ENCODE results near the gene SLC35G6.

Gene SLC35G6

GRCh38 chr17:7440834-7441195, 40.4 kb upstream of the SLC35G6 start:
- peak overlapping the region; percentile 87 for H3K9ac ChIP-seq (ENCODE audit: low read depth, low read length)
- WGBS, result under 1% methylated on average over 12 of the region's 12 CpGs
- peak overlapping the region; percentile 96 for H3K27ac ChIP-seq (ENCODE audit: low read depth, low read length)

GRCh38 chr17:7441266-7441665, 40.0 kb upstream of the SLC35G6 start:
- Histone ChIP-seq H3K4me1 (ENCODE audit: insufficient read depth, low read length) (peaks cover 23% of the 10 kb centered on the region), H3K9me3 (ENCODE audit: insufficient read depth, low read depth, low read length) (no peaks in the 10 kb centered on the region), H3K27me3 (ENCODE audit: insufficient read depth, low read length) (peaks cover 35% of the 10 kb centered on the region), H3K27ac (ENCODE audit: low read depth, low read length) (peak overlapping the region; percentile 96), H3K36me3 (ENCODE audit: insufficient read depth, low read length) (no peaks in the 10 kb centered on the region), H3K9ac (ENCODE audit: low read depth, low read length) (peak overlapping the region; percentile 87), H3K4me3 (ENCODE audit: low read length) (peak overlapping the region; percentile 95)
- WGBS, result 37% methylated on average over 6 of the region's 7 CpGs

More at GRCh38 chr17:7440834-7441195, 40.4 kb upstream of the SLC35G6 start:
- Histone ChIP-seq H3K36me3 (ENCODE audit: insufficient read depth, low read length) (no peaks in the 10 kb centered on the region), H3K4me1 (ENCODE audit: insufficient read depth, low read length) (peaks cover 22% of the 10 kb centered on the region), H3K27me3 (ENCODE audit: insufficient read depth, low read length) (peaks cover 39% of the 10 kb centered on the region), H3K9me3 (ENCODE audit: insufficient read depth, low read depth, low read length) (no peaks in the 10 kb centered on the region), H3K4me3 (ENCODE audit: low read length) (peak overlapping the region; percentile 95)

- peaks cover 27% of the 10 kb centered on the region for H3K4me1 ChIP-seq (ENCODE audit: insufficient read depth, low read length)
- H3K27me3 ChIP-seq (ENCODE audit: insufficient read depth, low read length), result peaks cover 31% of the 10 kb centered on the region
- H3K27ac ChIP-seq (ENCODE audit: low read depth, low read length), result no peak overlapping the region
- H3K36me3 ChIP-seq (ENCODE audit: insufficient read depth, low read length), result no peaks in the 10 kb centered on the region
- H3K9me3 ChIP-seq (ENCODE audit: insufficient read depth, low read depth, low read length), result no peaks in the 10 kb centered on the region
- H3K9ac ChIP-seq (ENCODE audit: low read depth, low read length), result no peak overlapping the region
- 100% methylated on average over 2 of the region's 2 CpGs for WGBS
- no peak overlapping the region for H3K4me3 ChIP-seq (ENCODE audit: low read length)
These were observed 39.1 kb upstream of the SLC35G6 start for GRCh38 chr17:7442142-7442541.

- no peak overlapping the region for H3K27ac ChIP-seq (ENCODE audit: low read depth, low read length)
- H3K27me3 ChIP-seq (ENCODE audit: insufficient read depth, low read length), result peaks cover 17% of the 10 kb centered on the region
- H3K4me1 ChIP-seq (ENCODE audit: insufficient read depth, low read length), result peaks cover 22% of the 10 kb centered on the region
- no peak overlapping the region for H3K4me3 ChIP-seq (ENCODE audit: low read length)
- no peaks in the 10 kb centered on the region for H3K9me3 ChIP-seq (ENCODE audit: insufficient read depth, low read depth, low read length)
- no peaks in the 10 kb centered on the region for H3K36me3 ChIP-seq (ENCODE audit: insufficient read depth, low read length)
- H3K9ac ChIP-seq (ENCODE audit: low read depth, low read length), result no peak overlapping the region
- 84% methylated on average over 7 of the region's 7 CpGs for WGBS
These were observed 37.5 kb upstream of the SLC35G6 start for GRCh38 chr17:7443499-7444485.

- H3K27me3 ChIP-seq (ENCODE audit: insufficient read depth, low read length), result peaks cover 5% of the 10 kb centered on the region; the same call in 1 of the 2 replicates
- H3K9me3 ChIP-seq (ENCODE audit: insufficient read depth, low read depth, low read length), result no peaks in the 10 kb centered on the region
- H3K4me3 ChIP-seq (ENCODE audit: low read length), result peak within 1 kb of the TSS; percentile 68
- WGBS, result 2% methylated on average over 51 of the region's 51 CpGs
- H3K36me3 ChIP-seq (ENCODE audit: insufficient read depth, low read length), result no peaks in the 10 kb centered on the region
- peaks cover 19% of the 10 kb centered on the region for H3K4me1 ChIP-seq (ENCODE audit: insufficient read depth, low read length)
- peak within 1 kb of the TSS; percentile 62 for H3K9ac ChIP-seq (ENCODE audit: low read depth, low read length)
- peak within 1 kb of the TSS; percentile 81; the same call in 1 of the 2 replicates for H3K27ac ChIP-seq (ENCODE audit: low read depth, low read length)
These were observed 36.3 kb upstream of the SLC35G6 start, which contains the start of gene CHRNB1 for GRCh38 chr17:7444682-7445618. TSS of gene CHRNB1 (plus strand) at chr17:7445061. CDS start at chr17:7445128, 67 bp downstream.

- WGBS, result 2% methylated on average over 16 of the region's 16 CpGs
- Histone ChIP-seq H3K4me3 (ENCODE audit: low read length) (peak overlapping the region; percentile 68), H3K27ac (ENCODE audit: low read depth, low read length) (peak overlapping the region; percentile 81; the same call in 1 of the 2 replicates), H3K36me3 (ENCODE audit: insufficient read depth, low read length) (no peaks in the 10 kb centered on the region), H3K9me3 (ENCODE audit: insufficient read depth, low read depth, low read length) (no peaks in the 10 kb centered on the region), H3K27me3 (ENCODE audit: insufficient read depth, low read length) (peaks cover 5% of the 10 kb centered on the region; the same call in 1 of the 2 replicates), H3K4me1 (ENCODE audit: insufficient read depth, low read length) (peaks cover 19% of the 10 kb centered on the region), H3K9ac (ENCODE audit: low read depth, low read length) (peak overlapping the region; percentile 62; the same call in 1 of the 2 replicates)
These were observed 35.7 kb upstream of the SLC35G6 start for GRCh38 chr17:7445619-7445968.

- no peaks in the 10 kb centered on the region for H3K27me3 ChIP-seq (ENCODE audit: insufficient read depth, low read length)
- H3K27ac ChIP-seq (ENCODE audit: low read depth, low read length), result no peak overlapping the region
- H3K4me1 ChIP-seq (ENCODE audit: insufficient read depth, low read length), result peaks cover 11% of the 10 kb centered on the region
- no peak overlapping the region for H3K4me3 ChIP-seq (ENCODE audit: low read length)
- H3K36me3 ChIP-seq (ENCODE audit: insufficient read depth, low read length), result no peaks in the 10 kb centered on the region
- 88% methylated on average over 7 of the region's 7 CpGs for WGBS
- no peak overlapping the region for H3K9ac ChIP-seq (ENCODE audit: low read depth, low read length)
- no peaks in the 10 kb centered on the region for H3K9me3 ChIP-seq (ENCODE audit: insufficient read depth, low read depth, low read length)
These were observed 32.8 kb upstream of the SLC35G6 start for GRCh38 chr17:7448461-7448860.

- Histone ChIP-seq H3K4me1 (ENCODE audit: insufficient read depth, low read length) (peaks cover 7% of the 10 kb centered on the region), H3K27ac (ENCODE audit: low read depth, low read length) (peak overlapping the region; percentile 40), H3K4me3 (ENCODE audit: low read length) (no peak overlapping the region), H3K9me3 (ENCODE audit: insufficient read depth, low read depth, low read length) (no peaks in the 10 kb centered on the region), H3K9ac (ENCODE audit: low read depth, low read length) (no peak overlapping the region), H3K27me3 (ENCODE audit: insufficient read depth, low read length) (no peaks in the 10 kb centered on the region), H3K36me3 (ENCODE audit: insufficient read depth, low read length) (0 out of 2 replicates have a peak, but pooled peaks cover 6% of the 10 kb centered on the region)
- WGBS, result 80% methylated on average over 2 of the region's 3 CpGs
These were observed 21.2 kb upstream of the SLC35G6 start for GRCh38 chr17:7459961-7460545.

- no peak overlapping the region; the same call in 1 of the 2 replicates for H3K27ac ChIP-seq (ENCODE audit: low read depth, low read length)
- H3K4me1 ChIP-seq (ENCODE audit: insufficient read depth, low read length), result peaks cover 7% of the 10 kb centered on the region
- H3K36me3 ChIP-seq (ENCODE audit: insufficient read depth, low read length), result 0 out of 2 replicates have a peak, but pooled peaks cover 6% of the 10 kb centered on the region
- H3K9ac ChIP-seq (ENCODE audit: low read depth, low read length), result no peak overlapping the region
- H3K9me3 ChIP-seq (ENCODE audit: insufficient read depth, low read depth, low read length), result no peaks in the 10 kb centered on the region
- no peak overlapping the region for H3K4me3 ChIP-seq (ENCODE audit: low read length)
- 69% methylated on average over 7 of the region's 7 CpGs for WGBS
- no peaks in the 10 kb centered on the region for H3K27me3 ChIP-seq (ENCODE audit: insufficient read depth, low read length)
These were observed 20.2 kb upstream of the SLC35G6 start for GRCh38 chr17:7460850-7461660.

All from HUES64 (cell line).